ENCODE results near the gene MROH2A.
"Not testable (repeated sequence)": the region's sequence is repeated elsewhere in the genome, so short reads cannot be mapped to it uniquely, and the experiment has no call there.

MROH2A gene

DNA sequence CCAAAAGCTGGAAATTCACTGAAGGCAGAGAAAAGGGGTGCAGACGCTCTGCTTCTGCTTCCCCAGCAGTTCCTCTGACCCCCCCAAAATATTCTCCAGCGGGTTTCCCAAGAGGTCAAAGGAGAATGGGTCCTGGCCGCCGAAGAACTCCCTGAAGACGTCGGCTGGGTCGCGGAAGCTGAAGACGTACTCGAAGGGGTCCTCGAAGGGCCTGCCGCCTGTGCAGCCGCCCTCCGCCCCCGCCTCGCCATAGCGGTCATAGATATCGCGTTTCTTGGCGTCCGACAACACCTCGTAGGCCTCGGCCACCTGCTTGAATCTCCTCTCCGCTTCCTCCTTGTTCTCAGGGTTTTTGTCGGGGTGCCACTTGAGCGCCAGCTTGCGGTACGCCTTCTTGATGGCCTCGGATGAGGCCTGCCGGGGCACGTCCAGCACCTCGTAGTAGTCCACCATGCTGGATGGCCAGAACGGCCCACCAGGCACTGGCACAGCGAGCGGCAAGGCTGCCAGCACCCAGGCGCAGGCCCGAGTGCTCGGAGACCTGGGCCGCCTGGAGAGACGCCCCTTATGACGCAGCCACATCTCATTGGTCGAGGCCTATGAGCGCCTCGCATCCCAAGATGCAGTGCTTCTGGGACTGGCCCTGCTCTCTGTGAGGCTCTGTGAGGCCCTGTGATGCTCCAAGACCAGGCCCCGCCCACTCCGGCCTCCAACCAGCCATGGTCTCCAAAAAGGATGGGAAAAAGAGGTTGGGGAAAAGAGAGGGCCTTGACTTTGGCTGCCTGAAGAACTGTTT lies 34.5 kb upstream of the MROH2A start:
- Histone ChIP-seq H3F3A (ENCODE audit: low read depth) (no peaks in the 10 kb centered on the region), H3K9me3 (ENCODE audit: insufficient read depth, low read depth, low read length) (no peaks in the 10 kb centered on the region), H2AFZ (ENCODE audit: low read length) (no peak overlapping the region), H3K4me1 (ENCODE audit: insufficient read depth, low read length, poor library complexity, severe bottlenecking) (no peaks in the 10 kb centered on the region), H3K27me3 (ENCODE audit: insufficient read depth, low read length, poor library complexity, severe bottlenecking) (no peaks in the 10 kb centered on the region), H3K9ac (ENCODE audit: low read depth, low read length, poor library complexity, severe bottlenecking) (no peak overlapping the region), H3K9me2 (replicated peaks; ENCODE audit: low read depth, low read length) (no peaks in the 10 kb centered on the region), H3K4me3 (ENCODE audit: low read length, poor library complexity, severe bottlenecking) (no peak overlapping the region), H3K79me2 (ENCODE audit: insufficient read depth, low read length) (no peaks in the 10 kb centered on the region), H3K4me2 (ENCODE audit: low read depth, low read length, poor library complexity, severe bottlenecking) (no peak overlapping the region), H4K20me1 (ENCODE audit: insufficient read depth, low read length, poor library complexity, severe bottlenecking) (no peaks in the 10 kb centered on the region), H3K36me3 (ENCODE audit: insufficient read depth, low read length) (no peaks in the 10 kb centered on the region)
- TF ChIP-seq CTCF (conservative IDR thresholded peaks at IDR 0.05; ENCODE audit: low read length) (no peak), EZH2phosphoT487 (IDR thresholded peaks at IDR 0.05; ENCODE audit: borderline replicate concordance) (no peak)

- no peak overlapping the region for H3K4me2 ChIP-seq (ENCODE audit: low read depth, low read length, poor library complexity, severe bottlenecking)
- no peak overlapping the region for H2AFZ ChIP-seq (ENCODE audit: low read length)
- H3K9ac ChIP-seq (ENCODE audit: low read depth, low read length, poor library complexity, severe bottlenecking): no peak overlapping the region
- no peaks in the 10 kb centered on the region for H4K20me1 ChIP-seq (ENCODE audit: insufficient read depth, low read length, poor library complexity, severe bottlenecking)
- H3K4me3 ChIP-seq (ENCODE audit: low read length, poor library complexity, severe bottlenecking): no peak overlapping the region
- no peaks in the 10 kb centered on the region for H3K4me1 ChIP-seq (ENCODE audit: insufficient read depth, low read length, poor library complexity, severe bottlenecking)
- no peaks in the 10 kb centered on the region for H3K9me3 ChIP-seq (ENCODE audit: insufficient read depth, low read depth, low read length)
- TF ChIP-seq CTCF (conservative IDR thresholded peaks at IDR 0.05; ENCODE audit: low read length): no peak
- no peak for TF ChIP-seq EZH2phosphoT487 (IDR thresholded peaks at IDR 0.05; ENCODE audit: borderline replicate concordance)
- H3K79me2 ChIP-seq (ENCODE audit: insufficient read depth, low read length): no peaks in the 10 kb centered on the region
- no peaks in the 10 kb centered on the region for H3K9me2 ChIP-seq (replicated peaks; ENCODE audit: low read depth, low read length)
- H3K36me3 ChIP-seq (ENCODE audit: insufficient read depth, low read length): no peaks in the 10 kb centered on the region
- no peaks in the 10 kb centered on the region for H3K27me3 ChIP-seq (ENCODE audit: insufficient read depth, low read length, poor library complexity, severe bottlenecking)
- H3F3A ChIP-seq (ENCODE audit: low read depth): no peaks in the 10 kb centered on the region
Observed at GRCh38 chr2:233745073-233745755, 32.9 kb upstream of the MROH2A start.

DNA sequence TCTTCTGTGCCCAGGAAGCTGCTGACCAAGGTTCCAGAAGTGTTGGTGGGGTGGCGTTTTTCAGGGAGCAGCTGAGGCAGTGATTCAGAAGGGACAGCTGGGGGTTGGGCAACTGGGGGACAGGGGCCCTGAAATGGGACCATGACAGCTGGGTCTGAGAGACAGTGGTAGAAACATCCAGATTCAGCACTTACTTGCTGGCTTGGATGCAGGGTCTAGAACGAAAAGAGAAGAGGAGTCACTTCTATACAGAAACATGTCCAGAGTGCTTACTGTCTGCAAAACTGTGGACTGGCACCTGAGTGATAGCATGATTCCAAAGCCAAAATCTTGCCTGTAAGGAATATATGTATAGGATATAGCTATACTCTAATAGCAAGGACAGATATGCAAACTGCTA lies 32.3 kb upstream of the MROH2A start:
- not testable (repeated sequence) for H3K27me3 ChIP-seq (ENCODE audit: insufficient read depth, low read length, poor library complexity, severe bottlenecking); H3K9me2 ChIP-seq (replicated peaks; ENCODE audit: low read depth, low read length); H3K9ac ChIP-seq (ENCODE audit: low read depth, low read length, poor library complexity, severe bottlenecking); H3K9me3 ChIP-seq (ENCODE audit: insufficient read depth, low read depth, low read length); H4K20me1 ChIP-seq (ENCODE audit: insufficient read depth, low read length, poor library complexity, severe bottlenecking); H2AFZ ChIP-seq (ENCODE audit: low read length); H3K4me3 ChIP-seq (ENCODE audit: low read length, poor library complexity, severe bottlenecking); H3K36me3 ChIP-seq (ENCODE audit: insufficient read depth, low read length); H3K79me2 ChIP-seq (ENCODE audit: insufficient read depth, low read length); H3F3A ChIP-seq (ENCODE audit: low read depth); H3K4me1 ChIP-seq (ENCODE audit: insufficient read depth, low read length, poor library complexity, severe bottlenecking); H3K4me2 ChIP-seq (ENCODE audit: low read depth, low read length, poor library complexity, severe bottlenecking)
